ENCODE data around the gene TBCE. TPM values are rescaled to one million over a fixed set of nuclear protein-coding genes. Genes with fewer than 3 reads are reported as not detected.

TBCE gene
- total RNA-seq, 1 experiment from 2014 or later, result 41.6 TPM

DNA sequence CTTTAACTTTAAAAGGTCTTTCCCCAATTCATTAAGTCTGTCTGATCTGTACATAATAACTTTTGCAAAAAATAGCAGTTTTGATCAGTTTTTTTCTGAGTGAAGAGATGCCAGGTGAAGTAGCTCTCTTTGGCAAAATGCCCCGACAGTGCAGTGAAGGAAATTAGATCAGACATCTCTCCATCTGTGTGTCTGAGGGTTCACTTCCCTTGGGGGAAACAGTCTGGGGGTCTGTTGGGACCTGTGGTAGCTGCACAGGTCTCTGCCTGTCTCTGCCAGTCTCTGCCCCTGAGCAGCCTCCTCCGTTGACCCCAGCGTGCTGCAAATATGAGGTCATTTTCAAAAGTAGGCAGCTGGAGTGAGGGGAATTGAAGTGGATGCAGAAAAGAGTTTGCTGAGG, 54.5 kb downstream of the TBCE start:
- Histone ChIP-seq H4K8ac (replicated peaks; ENCODE audit: insufficient read length, low read depth, low read length) (no peak overlapping the region), H2BK20ac (ENCODE audit: low read depth, low read length, poor library complexity, severe bottlenecking) (no peak overlapping the region), H3K56ac (ENCODE audit: insufficient read length, low read depth, low read length) (no peak overlapping the region), H4K91ac (ENCODE audit: insufficient read length, low read depth, low read length) (no peak overlapping the region), H3K23ac (ENCODE audit: insufficient read length, low read depth, low read length) (no peak overlapping the region), H2AK5ac (ENCODE audit: insufficient read length, low read length) (no peak overlapping the region), H3K18ac (ENCODE audit: insufficient read length, low read depth, low read length) (no peak overlapping the region), H2BK5ac (ENCODE audit: insufficient read length, low read length) (no peak overlapping the region), H4K20me1 (ENCODE audit: control insufficient read depth, insufficient read depth, insufficient read length) (no peaks in the 10 kb centered on the region), H3K14ac (ENCODE audit: insufficient read depth, low read length) (no peak overlapping the region), H3T11ph (ENCODE audit: low read length) (no peak overlapping the region), H3K4ac (ENCODE audit: low read depth, low read length) (no peak overlapping the region), H2BK15ac (ENCODE audit: low read depth, low read length) (no peak overlapping the region), H3K9ac (ENCODE audit: extremely low read depth, insufficient read length, low read length) (no peak overlapping the region), H2AFZ (ENCODE audit: low read length) (no peak overlapping the region), H3K23me2 (ENCODE audit: insufficient read length, low read depth, low read length, poor library complexity, severe bottlenecking) (no peaks in the 10 kb centered on the region), H3K4me1 (ENCODE audit: insufficient read depth, low read length) (no peaks in the 10 kb centered on the region), H3K79me1 (ENCODE audit: insufficient read depth, low read depth, low read length, poor library complexity, severe bottlenecking) (no peaks in the 10 kb centered on the region), H3K27me3 (ENCODE audit: insufficient read depth, low read length) (no peaks in the 10 kb centered on the region), H3K4me2 (ENCODE audit: insufficient read depth, insufficient read length, low read length) (no peak overlapping the region), H4K5ac (ENCODE audit: insufficient read length, low read depth, low read length) (no peak overlapping the region), H2BK120ac (ENCODE audit: low read depth, low read length, poor library complexity, severe bottlenecking) (no peak overlapping the region), H3K79me2 (ENCODE audit: insufficient read depth, low read length) (no peaks in the 10 kb centered on the region; the same call in 1 of the 2 replicates), H2BK12ac (ENCODE audit: insufficient read length, low read depth, low read length) (no peak overlapping the region), H3K27ac (ENCODE audit: insufficient read length, low read depth, low read length) (no peak overlapping the region), H3K9me3 (ENCODE audit: control insufficient read depth, low read depth, low read length) (no peaks in the 10 kb centered on the region)
- DNase-seq, result no peak
- Mint-ChIP-seq H3K9me3 (no peaks in the 10 kb centered on the region), H3K27ac (peak overlapping the region in 1 of 3 experiments; percentile 76; a peak in 1 of 7 replicates), H3K27me3 (ENCODE audit: low read depth) (no peaks in the 10 kb centered on the region), H3K4me3 (no peak overlapping the region), H3K4me1 (peaks cover 12% of the 10 kb centered on the region in 2 experiments), H3K36me3 (ENCODE audit: insufficient read depth in 1 of 3, low read depth in 3 of 3) (peaks cover 0 to 5% (median 0%) of the 10 kb centered on the region in 3 experiments; a peak in 3 of 7 replicates)
- WGBS (ENCODE audit: extremely low coverage, insufficient read length, low lambda C conversion rate), result no CpG with 5 or more reads among the region's 3 CpGs
- TF ChIP-seq, protein P1, sequence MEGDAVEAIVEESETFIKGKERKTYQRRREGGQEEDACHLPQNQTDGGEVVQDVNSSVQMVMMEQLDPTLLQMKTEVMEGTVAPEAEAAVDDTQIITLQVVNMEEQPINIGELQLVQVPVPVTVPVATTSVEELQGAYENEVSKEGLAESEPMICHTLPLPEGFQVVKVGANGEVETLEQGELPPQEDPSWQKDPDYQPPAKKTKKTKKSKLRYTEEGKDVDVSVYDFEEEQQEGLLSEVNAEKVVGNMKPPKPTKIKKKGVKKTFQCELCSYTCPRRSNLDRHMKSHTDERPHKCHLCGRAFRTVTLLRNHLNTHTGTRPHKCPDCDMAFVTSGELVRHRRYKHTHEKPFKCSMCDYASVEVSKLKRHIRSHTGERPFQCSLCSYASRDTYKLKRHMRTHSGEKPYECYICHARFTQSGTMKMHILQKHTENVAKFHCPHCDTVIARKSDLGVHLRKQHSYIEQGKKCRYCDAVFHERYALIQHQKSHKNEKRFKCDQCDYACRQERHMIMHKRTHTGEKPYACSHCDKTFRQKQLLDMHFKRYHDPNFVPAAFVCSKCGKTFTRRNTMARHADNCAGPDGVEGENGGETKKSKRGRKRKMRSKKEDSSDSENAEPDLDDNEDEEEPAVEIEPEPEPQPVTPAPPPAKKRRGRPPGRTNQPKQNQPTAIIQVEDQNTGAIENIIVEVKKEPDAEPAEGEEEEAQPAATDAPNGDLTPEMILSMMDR (conservative IDR thresholded peaks at IDR 0.05), result no peak
